ENCODE measurements around the gene CDX1. TPM values are rescaled to one million over a fixed set of nuclear protein-coding genes. Genes with fewer than 3 reads are reported as not detected.

The CDX1 gene
- total and polyA plus RNA-seq, 12 donors, result 0.11 to 0.32 (median 0.23) TPM; not detected in 7

DNA sequence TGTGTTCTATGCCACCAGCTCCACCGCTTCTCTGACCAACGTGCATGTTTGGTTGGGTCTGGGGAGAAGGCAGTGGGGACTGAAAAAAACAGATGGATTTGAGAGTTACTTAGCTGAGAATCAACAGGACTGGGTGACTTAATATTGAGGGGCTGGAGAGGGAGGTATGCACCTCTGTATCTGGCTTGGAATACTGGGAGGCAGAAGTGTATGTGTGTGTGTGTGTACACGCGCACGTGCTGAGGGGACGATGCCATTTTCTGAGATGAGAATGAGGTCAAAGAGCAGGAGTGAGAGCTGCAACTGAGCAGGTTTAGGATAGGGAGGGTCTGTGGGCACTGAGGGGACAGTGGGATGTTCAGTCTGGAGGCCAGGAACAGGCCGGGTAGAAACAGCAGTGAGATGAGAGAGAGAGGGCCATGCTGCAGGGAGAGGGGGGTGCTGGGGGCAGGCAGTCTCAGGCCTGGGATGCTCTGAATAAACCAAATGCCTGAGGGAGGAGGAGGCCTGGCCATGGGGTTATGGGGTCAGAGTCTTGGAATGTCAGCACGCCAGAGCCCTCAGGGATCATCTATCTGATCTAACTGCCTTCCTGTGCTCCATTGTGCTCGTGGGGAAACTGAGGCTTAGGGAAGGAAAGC is 24.9 kb upstream of the CDX1 start:
- DNase-seq, result no peak
- Histone ChIP-seq H3K9me3 (replicated peaks in 1 of 3) (no peaks in the 10 kb centered on the region), H3K4me1 (replicated peaks in 1 of 2) (peaks cover 30 to 81% of the 10 kb centered on the region in 2 donors), H3K27me3 (no peaks in the 10 kb centered on the region), H3K36me3 (replicated peaks in 1 of 2) (no peaks in the 10 kb centered on the region), H3K27ac (peak overlapping the region in 3 of 5 donors; percentile 56 to 92 (median 82)), H3K4me3 (no peak overlapping the region)
- WGBS, 4 donors, result 71 to 81% (median 75%) methylated on average over 8 to 9 of the region's 9 CpGs
- intact Hi-C loops (cut with DNase I), result no loop called here
- TF ChIP-seq POLR2A (IDR thresholded peaks at IDR 0.05), result no peak
- TF ChIP-seq, protein P1, sequence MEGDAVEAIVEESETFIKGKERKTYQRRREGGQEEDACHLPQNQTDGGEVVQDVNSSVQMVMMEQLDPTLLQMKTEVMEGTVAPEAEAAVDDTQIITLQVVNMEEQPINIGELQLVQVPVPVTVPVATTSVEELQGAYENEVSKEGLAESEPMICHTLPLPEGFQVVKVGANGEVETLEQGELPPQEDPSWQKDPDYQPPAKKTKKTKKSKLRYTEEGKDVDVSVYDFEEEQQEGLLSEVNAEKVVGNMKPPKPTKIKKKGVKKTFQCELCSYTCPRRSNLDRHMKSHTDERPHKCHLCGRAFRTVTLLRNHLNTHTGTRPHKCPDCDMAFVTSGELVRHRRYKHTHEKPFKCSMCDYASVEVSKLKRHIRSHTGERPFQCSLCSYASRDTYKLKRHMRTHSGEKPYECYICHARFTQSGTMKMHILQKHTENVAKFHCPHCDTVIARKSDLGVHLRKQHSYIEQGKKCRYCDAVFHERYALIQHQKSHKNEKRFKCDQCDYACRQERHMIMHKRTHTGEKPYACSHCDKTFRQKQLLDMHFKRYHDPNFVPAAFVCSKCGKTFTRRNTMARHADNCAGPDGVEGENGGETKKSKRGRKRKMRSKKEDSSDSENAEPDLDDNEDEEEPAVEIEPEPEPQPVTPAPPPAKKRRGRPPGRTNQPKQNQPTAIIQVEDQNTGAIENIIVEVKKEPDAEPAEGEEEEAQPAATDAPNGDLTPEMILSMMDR (IDR thresholded peaks at IDR 0.05), result no peak

DNA sequence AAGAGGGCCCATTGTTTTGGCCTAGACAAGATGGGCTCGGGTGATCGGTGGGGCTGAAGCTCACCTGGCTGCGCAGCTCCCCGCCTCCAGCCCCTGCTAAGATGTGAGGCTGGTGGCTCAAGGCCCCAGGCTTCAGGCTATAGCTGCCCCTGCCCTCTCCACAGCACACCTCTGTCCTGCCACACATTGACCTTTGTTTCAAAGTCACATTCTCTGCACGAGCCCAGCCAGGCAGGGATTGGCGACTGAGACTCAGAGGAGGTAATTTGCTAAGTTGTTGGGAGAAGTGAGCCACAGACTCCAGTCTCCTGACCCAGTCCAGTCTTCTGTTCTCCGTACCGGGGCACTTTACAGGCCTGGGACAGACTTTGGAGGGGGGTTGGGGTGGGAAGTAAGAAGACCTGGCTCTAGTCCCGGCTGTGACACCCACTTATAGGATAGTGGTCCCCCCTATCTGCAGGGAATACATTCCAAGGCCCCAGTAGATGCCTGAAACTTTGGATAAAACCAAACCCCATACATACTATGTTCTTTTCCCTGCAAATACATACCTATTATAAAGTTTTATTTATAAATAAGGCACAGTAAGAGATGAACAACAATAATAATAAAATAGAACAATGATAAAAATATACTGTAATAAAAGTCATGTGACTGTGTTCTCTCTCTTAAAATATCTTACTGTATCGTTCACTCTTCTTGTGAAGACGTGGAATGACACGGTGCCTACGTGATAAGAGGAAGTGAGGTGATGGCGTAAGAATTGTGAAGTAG is 24.2 kb upstream of the CDX1 start:
- peaks cover 26 to 77% of the 10 kb centered on the region in 2 donors for H3K4me1 ChIP-seq (replicated peaks in 1 of 2)
- DNase-seq, result no peak
- H3K4me3 ChIP-seq, result no peak overlapping the region
- WGBS, 4 donors, result 71 to 79% (median 75%) methylated on average over 13 to 14 of the region's 14 CpGs
- peak overlapping the region in 4 of 5 donors; percentile 56 to 92 (median 74) for H3K27ac ChIP-seq
- no peaks in the 10 kb centered on the region for H3K9me3 ChIP-seq (replicated peaks in 1 of 3)
- H3K36me3 ChIP-seq (replicated peaks in 1 of 2), result no peaks in the 10 kb centered on the region
- H3K27me3 ChIP-seq, result no peaks in the 10 kb centered on the region
- TF ChIP-seq POLR2A (IDR thresholded peaks at IDR 0.05), result no peak
- TF ChIP-seq, protein P1 (IDR thresholded peaks at IDR 0.05), result no peak
- intact Hi-C loops (cut with DNase I), result no loop called here

DNA sequence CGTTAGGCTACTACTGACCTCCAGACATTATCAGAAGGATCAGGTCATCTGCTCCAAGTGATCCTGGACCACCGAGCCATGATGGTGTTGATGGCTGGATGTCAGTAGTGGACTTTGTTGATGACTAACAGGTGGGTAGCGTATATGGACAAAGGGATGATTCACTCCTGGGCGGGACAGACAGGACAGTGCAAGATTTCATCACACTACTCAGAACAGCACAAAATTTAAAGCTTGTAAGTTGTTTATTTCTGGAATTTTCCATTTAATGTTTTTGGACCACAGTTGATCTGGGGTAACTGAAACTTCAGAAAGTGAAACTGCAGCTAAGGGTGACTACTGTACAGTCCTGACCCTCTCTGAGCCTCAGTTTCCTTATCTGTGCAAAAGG is 23.6 kb upstream of the CDX1 start:
- DNase-seq, result peak in 6 of 7 donors; percentile 62 to 81 (median 70)
- Histone ChIP-seq H3K4me3 (no peak overlapping the region), H3K27ac (peak overlapping the region in 4 of 5 donors; percentile 56 to 92 (median 74)), H3K36me3 (replicated peaks in 1 of 2) (no peaks in the 10 kb centered on the region), H3K4me1 (replicated peaks in 1 of 2) (peaks cover 20 to 73% of the 10 kb centered on the region in 2 donors), H3K27me3 (no peaks in the 10 kb centered on the region), H3K9me3 (replicated peaks in 1 of 3) (no peaks in the 10 kb centered on the region)
- intact Hi-C loops (cut with DNase I), result no loop called here
- TF ChIP-seq POLR2A (IDR thresholded peaks at IDR 0.05), result no peak
- TF ChIP-seq, protein P1 (IDR thresholded peaks at IDR 0.05), result no peak
- WGBS, 4 donors, result 24 to 47% (median 33%) methylated on average over 4 of the region's 4 CpGs

GRCh38 chr5:150143350-150144245 is 23.0 kb upstream of the CDX1 start:
- peaks cover 15 to 67% of the 10 kb centered on the region in 2 donors for H3K4me1 ChIP-seq (replicated peaks in 1 of 2)
- intact Hi-C loops (cut with DNase I), result no loop called here
- 69 to 73% (median 72%) methylated on average over 18 to 20 of the region's 20 CpGs for WGBS, 4 donors
- peak overlapping the region in 4 of 5 donors; percentile 56 to 92 (median 74) for H3K27ac ChIP-seq
- H3K27me3 ChIP-seq, result no peaks in the 10 kb centered on the region
- no peak overlapping the region for H3K4me3 ChIP-seq
- H3K36me3 ChIP-seq (replicated peaks in 1 of 2), result no peaks in the 10 kb centered on the region
- H3K9me3 ChIP-seq (replicated peaks in 1 of 3), result no peaks in the 10 kb centered on the region
- DNase-seq, result peak; percentile 53 to 84 (median 79)
- TF ChIP-seq, protein P1 (IDR thresholded peaks at IDR 0.05), result no peak
- no peak for TF ChIP-seq POLR2A (IDR thresholded peaks at IDR 0.05)

Data from adrenal gland (tissue), 12 donors.